ENCODE measurements around the gene MRPS23.
A peak's percentile ranks its signal among the peaks of the same experiment; 100 is the strongest.

Gene MRPS23

DNA sequence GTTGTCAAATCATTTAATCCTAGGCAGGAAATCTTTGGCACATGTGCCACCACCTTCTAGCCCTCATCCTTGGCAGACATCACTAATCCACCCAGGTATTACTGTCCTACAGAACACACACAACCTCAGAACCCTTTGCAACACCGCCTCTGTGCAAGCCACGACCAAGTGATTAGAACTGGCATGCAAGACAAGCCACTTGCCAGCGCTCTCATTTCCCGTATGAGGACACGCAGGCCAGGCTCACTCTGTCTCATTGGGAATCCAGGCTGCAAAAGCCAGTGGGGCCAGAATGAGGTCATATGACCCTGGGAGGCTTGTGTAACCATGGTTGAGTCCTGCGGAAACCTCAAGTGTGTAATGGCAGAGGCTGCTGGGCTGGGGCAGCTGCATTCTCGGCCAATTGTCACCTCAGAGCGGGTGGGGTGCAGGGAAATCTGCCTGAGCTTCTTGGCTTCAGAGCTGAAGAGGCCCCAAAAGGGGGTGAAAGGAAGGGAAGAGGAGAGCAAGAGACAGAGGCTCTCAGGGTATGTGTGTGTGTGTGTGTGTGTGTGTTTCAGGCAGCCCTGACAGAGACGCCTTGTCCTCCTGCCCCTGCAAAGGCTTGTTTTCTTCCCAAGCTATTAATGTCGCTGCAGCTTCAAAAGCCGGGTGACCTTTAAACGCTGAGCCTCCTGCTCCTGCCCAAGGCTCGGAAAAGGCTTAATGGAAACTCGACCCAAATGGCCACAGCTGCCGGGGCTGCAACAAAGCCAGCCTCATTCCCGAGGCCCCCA is 43.2 kb upstream of the MRPS23 start:
- H3K4me3 ChIP-seq (ENCODE audit: low read depth, low read length), result peak overlapping the region; percentile 47
- peak; percentile 98 for DNase-seq (ENCODE audit: low read depth)
- TF ChIP-seq POLR2A (IDR thresholded peaks at IDR 0.05; ENCODE audit: extremely low read depth, insufficient read length) (no peak), MAX (IDR thresholded peaks at IDR 0.05; ENCODE audit: low read depth, low read length) (peak; percentile 56; the same call in 1 of the 2 replicates), MYC (IDR thresholded peaks at IDR 0.05; ENCODE audit: low read depth, low read length) (peak; percentile 47; the same call in 1 of the 2 replicates)
- TF ChIP-seq, protein P1, sequence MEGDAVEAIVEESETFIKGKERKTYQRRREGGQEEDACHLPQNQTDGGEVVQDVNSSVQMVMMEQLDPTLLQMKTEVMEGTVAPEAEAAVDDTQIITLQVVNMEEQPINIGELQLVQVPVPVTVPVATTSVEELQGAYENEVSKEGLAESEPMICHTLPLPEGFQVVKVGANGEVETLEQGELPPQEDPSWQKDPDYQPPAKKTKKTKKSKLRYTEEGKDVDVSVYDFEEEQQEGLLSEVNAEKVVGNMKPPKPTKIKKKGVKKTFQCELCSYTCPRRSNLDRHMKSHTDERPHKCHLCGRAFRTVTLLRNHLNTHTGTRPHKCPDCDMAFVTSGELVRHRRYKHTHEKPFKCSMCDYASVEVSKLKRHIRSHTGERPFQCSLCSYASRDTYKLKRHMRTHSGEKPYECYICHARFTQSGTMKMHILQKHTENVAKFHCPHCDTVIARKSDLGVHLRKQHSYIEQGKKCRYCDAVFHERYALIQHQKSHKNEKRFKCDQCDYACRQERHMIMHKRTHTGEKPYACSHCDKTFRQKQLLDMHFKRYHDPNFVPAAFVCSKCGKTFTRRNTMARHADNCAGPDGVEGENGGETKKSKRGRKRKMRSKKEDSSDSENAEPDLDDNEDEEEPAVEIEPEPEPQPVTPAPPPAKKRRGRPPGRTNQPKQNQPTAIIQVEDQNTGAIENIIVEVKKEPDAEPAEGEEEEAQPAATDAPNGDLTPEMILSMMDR (IDR thresholded peaks at IDR 0.05; ENCODE audit: low read depth, low read length), result no peak

DNA sequence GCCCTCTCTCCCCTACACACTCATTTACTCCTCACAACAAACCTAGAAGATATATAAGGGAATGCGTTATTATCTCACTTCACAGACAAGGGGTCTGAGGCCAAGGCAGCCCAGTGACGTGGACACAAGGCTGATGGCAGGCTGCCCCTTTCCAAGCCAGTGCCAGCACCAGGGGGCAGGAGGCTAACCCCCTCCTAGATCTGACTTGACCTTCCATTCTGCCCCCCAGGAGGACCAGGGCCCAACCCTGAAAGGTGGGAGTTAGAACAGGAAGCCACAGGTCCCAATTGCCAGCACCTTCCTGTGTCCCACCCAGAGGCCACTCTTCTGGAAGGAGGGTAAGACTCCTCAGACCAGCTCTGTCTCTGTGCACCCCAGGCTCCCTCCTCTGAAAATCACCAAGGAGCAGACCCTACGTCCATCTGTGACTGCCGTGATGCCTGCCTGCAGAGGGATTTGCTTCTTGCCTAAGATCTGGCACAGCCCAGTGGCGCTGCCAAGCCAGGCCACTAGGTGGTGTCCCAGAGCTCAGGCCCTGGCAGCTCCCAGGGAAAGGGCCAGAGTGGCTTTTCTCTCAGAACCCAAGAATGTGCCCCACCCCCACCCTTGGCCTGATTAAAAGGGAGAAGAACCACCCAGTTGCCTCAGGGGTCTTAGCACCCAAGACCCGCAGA is 42.4 kb upstream of the MRPS23 start:
- no peak overlapping the region for H3K4me3 ChIP-seq (ENCODE audit: low read depth, low read length)
- peak; percentile 83 for DNase-seq (ENCODE audit: low read depth)
- no peak; the same call in 1 of the 2 replicates for TF ChIP-seq MAX (IDR thresholded peaks at IDR 0.05; ENCODE audit: low read depth, low read length)
- TF ChIP-seq, protein P1 (IDR thresholded peaks at IDR 0.05; ENCODE audit: low read depth, low read length), result peak; percentile 96
- TF ChIP-seq POLR2A (IDR thresholded peaks at IDR 0.05; ENCODE audit: extremely low read depth, insufficient read length), result no peak
- TF ChIP-seq MYC (IDR thresholded peaks at IDR 0.05; ENCODE audit: low read depth, low read length), result no peak

DNA sequence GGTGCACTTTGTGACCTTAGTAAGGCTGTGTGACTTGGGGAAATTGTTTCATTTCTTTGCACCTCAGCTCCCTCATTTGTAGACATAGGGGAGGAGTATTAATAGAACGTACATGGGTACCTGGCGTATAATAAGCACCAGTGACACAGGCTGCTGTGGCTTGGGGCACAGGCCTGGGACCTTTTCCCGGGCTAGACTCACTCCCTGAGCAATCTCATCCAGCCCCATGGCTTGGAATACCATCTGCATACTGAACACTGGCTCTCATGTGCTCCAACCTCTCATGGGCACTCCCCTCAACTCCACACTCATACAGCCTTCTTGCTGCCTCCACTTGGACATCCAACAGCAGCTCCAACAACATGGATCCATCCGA is 41.0 kb upstream of the MRPS23 start:
- no peak for DNase-seq (ENCODE audit: low read depth)
- no peak overlapping the region for H3K4me3 ChIP-seq (ENCODE audit: low read depth, low read length)
- TF ChIP-seq, protein P1 (IDR thresholded peaks at IDR 0.05; ENCODE audit: low read depth, low read length), result no peak
- TF ChIP-seq MAX (IDR thresholded peaks at IDR 0.05; ENCODE audit: low read depth, low read length) (no peak), POLR2A (IDR thresholded peaks at IDR 0.05; ENCODE audit: extremely low read depth, insufficient read length) (no peak), MYC (IDR thresholded peaks at IDR 0.05; ENCODE audit: low read depth, low read length) (no peak)

GRCh38 chr17:57889892-57890856 is 40.3 kb upstream of the MRPS23 start:
- TF ChIP-seq, protein P1 (IDR thresholded peaks at IDR 0.05; ENCODE audit: low read depth, low read length), result no peak
- no peak for TF ChIP-seq MAX (IDR thresholded peaks at IDR 0.05; ENCODE audit: low read depth, low read length)
- no peak for TF ChIP-seq POLR2A (IDR thresholded peaks at IDR 0.05; ENCODE audit: extremely low read depth, insufficient read length)
- no peak for TF ChIP-seq MYC (IDR thresholded peaks at IDR 0.05; ENCODE audit: low read depth, low read length)
- H3K4me3 ChIP-seq (ENCODE audit: low read depth, low read length), result no peak overlapping the region
- no peak for DNase-seq (ENCODE audit: low read depth)

- TF ChIP-seq, protein P1 (IDR thresholded peaks at IDR 0.05; ENCODE audit: low read depth, low read length), result no peak
- TF ChIP-seq POLR2A (IDR thresholded peaks at IDR 0.05; ENCODE audit: extremely low read depth, insufficient read length), result no peak
- TF ChIP-seq MAX (IDR thresholded peaks at IDR 0.05; ENCODE audit: low read depth, low read length), result no peak
- TF ChIP-seq MYC (IDR thresholded peaks at IDR 0.05; ENCODE audit: low read depth, low read length), result no peak
- no peak for DNase-seq (ENCODE audit: low read depth)
- H3K4me3 ChIP-seq (ENCODE audit: low read depth, low read length), result no peak overlapping the region
Observed at GRCh38 chr17:57889252-57889651, 39.4 kb upstream of the MRPS23 start.

Data from NB4 (cell line).